Measurements from ENCODE around the gene ATP8B4. TPM values are rescaled to one million over a fixed set of nuclear protein-coding genes. Genes with fewer than 3 reads are reported as not detected.

ATP8B4 gene
- polyA plus RNA-seq, 3 donors: 6.1 to 9.6 (median 6.8) TPM

DNA sequence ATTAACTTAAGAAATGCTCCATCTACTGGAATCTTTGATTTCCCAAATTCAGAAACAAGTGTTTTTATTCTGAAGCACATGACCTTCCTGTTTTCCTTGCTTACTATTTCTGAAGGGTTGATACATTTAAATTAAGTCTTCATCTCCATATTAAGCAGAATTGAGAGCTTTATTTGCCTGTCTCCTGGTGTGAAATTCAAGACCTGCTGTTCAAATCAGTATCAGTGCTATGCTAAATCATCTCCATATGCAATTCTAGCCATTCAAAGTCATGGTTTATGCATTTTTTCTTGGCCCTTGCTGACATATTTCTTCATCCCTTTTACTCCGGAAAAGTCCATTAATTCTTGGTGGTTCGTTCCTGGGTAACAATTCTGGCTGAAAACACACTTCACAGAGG, 195.4 kb downstream of the ATP8B4 start:
- TF ChIP-seq, protein P1, sequence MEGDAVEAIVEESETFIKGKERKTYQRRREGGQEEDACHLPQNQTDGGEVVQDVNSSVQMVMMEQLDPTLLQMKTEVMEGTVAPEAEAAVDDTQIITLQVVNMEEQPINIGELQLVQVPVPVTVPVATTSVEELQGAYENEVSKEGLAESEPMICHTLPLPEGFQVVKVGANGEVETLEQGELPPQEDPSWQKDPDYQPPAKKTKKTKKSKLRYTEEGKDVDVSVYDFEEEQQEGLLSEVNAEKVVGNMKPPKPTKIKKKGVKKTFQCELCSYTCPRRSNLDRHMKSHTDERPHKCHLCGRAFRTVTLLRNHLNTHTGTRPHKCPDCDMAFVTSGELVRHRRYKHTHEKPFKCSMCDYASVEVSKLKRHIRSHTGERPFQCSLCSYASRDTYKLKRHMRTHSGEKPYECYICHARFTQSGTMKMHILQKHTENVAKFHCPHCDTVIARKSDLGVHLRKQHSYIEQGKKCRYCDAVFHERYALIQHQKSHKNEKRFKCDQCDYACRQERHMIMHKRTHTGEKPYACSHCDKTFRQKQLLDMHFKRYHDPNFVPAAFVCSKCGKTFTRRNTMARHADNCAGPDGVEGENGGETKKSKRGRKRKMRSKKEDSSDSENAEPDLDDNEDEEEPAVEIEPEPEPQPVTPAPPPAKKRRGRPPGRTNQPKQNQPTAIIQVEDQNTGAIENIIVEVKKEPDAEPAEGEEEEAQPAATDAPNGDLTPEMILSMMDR (IDR thresholded peaks at IDR 0.05): no peak
- Mint-ChIP-seq H3K36me3 (peaks cover 58 to 71% of the 10 kb centered on the region in 2 donors), H3K4me1 (peaks cover 3% of the 10 kb centered on the region), H3K9me3 (peaks cover 0 to 4% (median 0%) of the 10 kb centered on the region in 7 donors), H3K27me3 (ENCODE audit: low read depth in 3 of 3) (no peaks in the 10 kb centered on the region), H3K27ac (peak overlapping the region in 1 of 7 donors; percentile 15), H3K4me3 (no peak overlapping the region)
- no peak for DNase-seq
- Histone ChIP-seq H2AFZ (ENCODE audit: insufficient read depth, low read depth, low read length, poor library complexity, severe bottlenecking) (no peak overlapping the region), H3K9me3 (replicated peaks in 1 of 2; ENCODE audit: control insufficient read depth in 1 of 2, insufficient read depth in 1 of 2, low read length in 2 of 2) (no peaks in the 10 kb centered on the region), H3K79me2 (ENCODE audit: insufficient read depth, low read length) (no peaks in the 10 kb centered on the region), H3K4me1 (ENCODE audit: control insufficient read depth in 1 of 2, insufficient read depth in 2 of 2, low read length in 2 of 2) (no peaks in the 10 kb centered on the region), H3K27ac (ENCODE audit: low read depth in 1 of 2, low read length in 2 of 2) (peak overlapping the region in 1 of 2 donors; percentile 23), H4K20me1 (ENCODE audit: insufficient read depth, low read length) (no peaks in the 10 kb centered on the region), H3K4me3 (replicated peaks in 1 of 3; ENCODE audit: low read depth in 2 of 3, low read length in 3 of 3) (no peak overlapping the region), H3K36me3 (replicated peaks in 1 of 2; ENCODE audit: control insufficient read depth in 1 of 2, insufficient read depth in 2 of 2, low read length in 2 of 2) (peaks cover 50 to 93% of the 10 kb centered on the region in 2 donors), H3K4me2 (replicated peaks; ENCODE audit: extremely low read depth, low read length, poor library complexity, severe bottlenecking) (no peak overlapping the region), H3K27me3 (ENCODE audit: control insufficient read depth in 2 of 2, insufficient read depth in 2 of 2, low read length in 2 of 2) (no peaks in the 10 kb centered on the region), H3K9ac (ENCODE audit: insufficient read depth, low read length, poor library complexity, severe bottlenecking) (no peak overlapping the region)
- WGBS (ENCODE audit: insufficient coverage): 100% methylated on average over 2 of the region's 2 CpGs
- intact Hi-C loops (cut with micrococcal nuclease): no loop called here

GRCh38 chr15:49919034-49919433, 200.0 kb downstream of the ATP8B4 start:
- Histone ChIP-seq H3K36me3 (replicated peaks in 1 of 2; ENCODE audit: control insufficient read depth in 1 of 2, insufficient read depth in 2 of 2, low read length in 2 of 2) (peaks cover 49 to 93% of the 10 kb centered on the region in 2 donors), H3K9me3 (replicated peaks in 1 of 2; ENCODE audit: control insufficient read depth in 1 of 2, insufficient read depth in 1 of 2, low read length in 2 of 2) (no peaks in the 10 kb centered on the region), H3K4me3 (replicated peaks in 1 of 3; ENCODE audit: low read depth in 2 of 3, low read length in 3 of 3) (no peak overlapping the region), H4K20me1 (ENCODE audit: insufficient read depth, low read length) (no peaks in the 10 kb centered on the region), H3K27ac (ENCODE audit: low read depth in 1 of 2, low read length in 2 of 2) (peak overlapping the region in 1 of 2 donors; percentile 32), H3K4me2 (replicated peaks; ENCODE audit: extremely low read depth, low read length, poor library complexity, severe bottlenecking) (no peak overlapping the region), H3K9ac (ENCODE audit: insufficient read depth, low read length, poor library complexity, severe bottlenecking) (no peak overlapping the region), H3K27me3 (ENCODE audit: control insufficient read depth in 2 of 2, insufficient read depth in 2 of 2, low read length in 2 of 2) (no peaks in the 10 kb centered on the region), H3K79me2 (ENCODE audit: insufficient read depth, low read length) (no peaks in the 10 kb centered on the region), H3K4me1 (ENCODE audit: control insufficient read depth in 1 of 2, insufficient read depth in 2 of 2, low read length in 2 of 2) (peaks cover 0 to 4% of the 10 kb centered on the region in 2 donors), H2AFZ (ENCODE audit: insufficient read depth, low read depth, low read length, poor library complexity, severe bottlenecking) (no peak overlapping the region)
- no peaks in the 10 kb centered on the region for H3K27me3 Mint-ChIP-seq (ENCODE audit: low read depth in 3 of 3)
- H3K27ac Mint-ChIP-seq: peak overlapping the region in 1 of 7 donors; percentile 19
- 100% methylated on average over 1 of the region's 2 CpGs for WGBS (ENCODE audit: insufficient coverage)
- TF ChIP-seq, protein P1 (IDR thresholded peaks at IDR 0.05): no peak
- H3K9me3 Mint-ChIP-seq: peaks cover 0 to 6% (median 0%) of the 10 kb centered on the region in 7 donors
- DNase-seq: no peak
- peaks cover 9% of the 10 kb centered on the region for H3K4me1 Mint-ChIP-seq
- intact Hi-C loops (cut with micrococcal nuclease): no loop called here
- H3K4me3 Mint-ChIP-seq: no peak overlapping the region
- peaks cover 56 to 76% of the 10 kb centered on the region in 2 donors for H3K36me3 Mint-ChIP-seq

All from CD14-positive monocyte (primary cell).